Measurements from ENCODE around the gene VPS37B.
A peak's percentile ranks its signal among the peaks of the same experiment; 100 is the strongest.
"Not testable (repeated sequence)": the region's sequence is repeated elsewhere in the genome, so short reads cannot be mapped to it uniquely, and the experiment has no call there.

Gene VPS37B

GRCh38 chr12:122894193-122895121, 1.5 kb downstream of the VPS37B start:
- Mint-ChIP-seq H3K36me3 (ENCODE audit: low read depth) (peaks cover 15% of the 10 kb centered on the region), H3K27me3 (peaks cover 6% of the 10 kb centered on the region), H3K4me3 (peak overlapping the region; percentile 89), H3K9me3 (peaks cover 8% of the 10 kb centered on the region), H3K27ac (peak overlapping the region; percentile 95), H3K4me1 (ENCODE audit: low read depth) (peaks cover 80% of the 10 kb centered on the region)
- intact Hi-C loops (cut with micrococcal nuclease) = loop anchor here (5.0 kb wide), 1 partner anchor 53 kb away; no protein-coding TSS in a partner anchor

GRCh38 chr12:122893208-122894153, 2.4 kb downstream of the VPS37B start:
- Mint-ChIP-seq H3K4me3 (no peak overlapping the region), H3K27me3 (peaks cover 6% of the 10 kb centered on the region), H3K36me3 (ENCODE audit: low read depth) (peaks cover 15% of the 10 kb centered on the region), H3K4me1 (ENCODE audit: low read depth) (peaks cover 87% of the 10 kb centered on the region), H3K27ac (no peak overlapping the region), H3K9me3 (peaks cover 8% of the 10 kb centered on the region)
- intact Hi-C loops (cut with micrococcal nuclease) = no loop called here

GRCh38 chr12:122892724-122893123, 3.2 kb downstream of the VPS37B start:
- H3K4me3 Mint-ChIP-seq; H3K9me3 Mint-ChIP-seq; H3K27me3 Mint-ChIP-seq; intact Hi-C loops (cut with micrococcal nuclease): not testable (repeated sequence)
- Mint-ChIP-seq H3K4me1 (ENCODE audit: low read depth) (peaks cover 87% of the 10 kb centered on the region), H3K27ac (peak overlapping the region; percentile 61), H3K36me3 (ENCODE audit: low read depth) (peaks cover 15% of the 10 kb centered on the region)

- peaks cover 6% of the 10 kb centered on the region for H3K27me3 Mint-ChIP-seq
- peak overlapping the region; percentile 40 for H3K4me3 Mint-ChIP-seq
- H3K9me3 Mint-ChIP-seq = peaks cover 8% of the 10 kb centered on the region
- peak overlapping the region; percentile 61 for H3K27ac Mint-ChIP-seq
- H3K4me1 Mint-ChIP-seq (ENCODE audit: low read depth) = peaks cover 90% of the 10 kb centered on the region
- intact Hi-C loops (cut with micrococcal nuclease) = no loop called here
- H3K36me3 Mint-ChIP-seq (ENCODE audit: low read depth) = peaks cover 15% of the 10 kb centered on the region
Observed at GRCh38 chr12:122891661-122892525, 4.0 kb downstream of the VPS37B start.

GRCh38 chr12:122889761-122890520, 6.0 kb downstream of the VPS37B start:
- Mint-ChIP-seq H3K36me3 (ENCODE audit: low read depth) (peaks cover 2% of the 10 kb centered on the region), H3K9me3 (no peaks in the 10 kb centered on the region), H3K27me3 (no peaks in the 10 kb centered on the region), H3K27ac (peak overlapping the region; percentile 86), H3K4me1 (ENCODE audit: low read depth) (peaks cover 80% of the 10 kb centered on the region), H3K4me3 (peak overlapping the region; percentile 43)
- intact Hi-C loops (cut with micrococcal nuclease) = loop anchor here (2.0 kb wide), 1 partner anchor 17 kb away; no protein-coding TSS in a partner anchor

GRCh38 chr12:122888232-122888752, 7.6 kb downstream of the VPS37B start:
- H3K36me3 Mint-ChIP-seq (ENCODE audit: low read depth) = no peaks in the 10 kb centered on the region
- no peaks in the 10 kb centered on the region for H3K27me3 Mint-ChIP-seq
- H3K4me1 Mint-ChIP-seq (ENCODE audit: low read depth) = peaks cover 78% of the 10 kb centered on the region
- intact Hi-C loops (cut with micrococcal nuclease) = loop anchor here (2.0 kb wide), 1 partner anchor 15 kb away; no protein-coding TSS in a partner anchor
- H3K27ac Mint-ChIP-seq = peak overlapping the region; percentile 86
- H3K4me3 Mint-ChIP-seq = peak overlapping the region; percentile 76
- no peaks in the 10 kb centered on the region for H3K9me3 Mint-ChIP-seq

- Mint-ChIP-seq H3K27me3 (no peaks in the 10 kb centered on the region), H3K27ac (peak overlapping the region; percentile 86), H3K4me1 (ENCODE audit: low read depth) (peaks cover 80% of the 10 kb centered on the region), H3K36me3 (ENCODE audit: low read depth) (no peaks in the 10 kb centered on the region), H3K4me3 (peak overlapping the region; percentile 76), H3K9me3 (no peaks in the 10 kb centered on the region)
- intact Hi-C loops (cut with micrococcal nuclease) = loop anchor here (2.0 kb wide), 1 partner anchor 15 kb away; no protein-coding TSS in a partner anchor
Observed at GRCh38 chr12:122887819-122888212, 8.1 kb downstream of the VPS37B start.

- Mint-ChIP-seq H3K36me3 (ENCODE audit: low read depth) (no peaks in the 10 kb centered on the region), H3K4me3 (no peak overlapping the region), H3K27me3 (no peaks in the 10 kb centered on the region), H3K27ac (peak overlapping the region; percentile 86), H3K9me3 (no peaks in the 10 kb centered on the region), H3K4me1 (ENCODE audit: low read depth) (peaks cover 75% of the 10 kb centered on the region)
- intact Hi-C loops (cut with micrococcal nuclease) = no loop called here
Observed at GRCh38 chr12:122886851-122887818, 8.8 kb downstream of the VPS37B start.

- intact Hi-C loops (cut with micrococcal nuclease) = no loop called here
- Mint-ChIP-seq H3K9me3 (no peaks in the 10 kb centered on the region), H3K4me1 (ENCODE audit: low read depth) (peaks cover 72% of the 10 kb centered on the region), H3K4me3 (no peak overlapping the region), H3K27me3 (no peaks in the 10 kb centered on the region), H3K36me3 (ENCODE audit: low read depth) (no peaks in the 10 kb centered on the region), H3K27ac (no peak overlapping the region)
Observed at GRCh38 chr12:122886161-122886560, 9.8 kb downstream of the VPS37B start.

GRCh38 chr12:122884860-122885259, 11.1 kb downstream of the VPS37B start:
- no peaks in the 10 kb centered on the region for H3K9me3 Mint-ChIP-seq
- H3K27ac Mint-ChIP-seq = no peak overlapping the region
- intact Hi-C loops (cut with micrococcal nuclease) = no loop called here
- no peak overlapping the region for H3K4me3 Mint-ChIP-seq
- H3K4me1 Mint-ChIP-seq (ENCODE audit: low read depth) = peaks cover 73% of the 10 kb centered on the region
- H3K36me3 Mint-ChIP-seq (ENCODE audit: low read depth) = peaks cover 10% of the 10 kb centered on the region
- peaks cover 5% of the 10 kb centered on the region for H3K27me3 Mint-ChIP-seq

- no peaks in the 10 kb centered on the region for H3K9me3 Mint-ChIP-seq
- no peak overlapping the region for H3K27ac Mint-ChIP-seq
- peaks cover 73% of the 10 kb centered on the region for H3K4me1 Mint-ChIP-seq (ENCODE audit: low read depth)
- H3K4me3 Mint-ChIP-seq = no peak overlapping the region
- intact Hi-C loops (cut with micrococcal nuclease) = no loop called here
- peaks cover 16% of the 10 kb centered on the region for H3K36me3 Mint-ChIP-seq (ENCODE audit: low read depth)
- peaks cover 11% of the 10 kb centered on the region for H3K27me3 Mint-ChIP-seq
Observed at GRCh38 chr12:122884091-122884826, 11.7 kb downstream of the VPS37B start.
